HK-2 (cell line): ENCODE measurements around the gene PTK6.

Experiments
- DNase-seq: peaks from one replicate; pipeline ENCODE4 v3.0.0-alpha.2; 2018; ENCODE audit not compliant: unreplicated experiment

PTK6 gene

GRCh38 chr20:63557481-63557891, 20.3 kb upstream of the PTK6 start:
- no peak for DNase-seq

- DNase-seq: no peak
Measured at GRCh38 chr20:63556873-63557478, 19.8 kb upstream of the PTK6 start.

GRCh38 chr20:63555661-63556381, 18.6 kb upstream of the PTK6 start:
- no peak for DNase-seq

GRCh38 chr20:63554361-63555278, 17.4 kb upstream of the PTK6 start:
- DNase-seq: no peak

- DNase-seq: peak; percentile 59
Measured at GRCh38 chr20:63553933-63554290, 16.7 kb upstream of the PTK6 start, which contains the start of gene FNDC11. FNDC11 (plus strand) TSS chr20:63554159; CDS start chr20:63555664, 1,505 bp downstream.

- DNase-seq: peak; percentile 91
Measured at GRCh38 chr20:63553251-63553932, 16.2 kb upstream of the PTK6 start.

- no peak for DNase-seq
Measured at GRCh38 chr20:63552481-63553249, 15.5 kb upstream of the PTK6 start.

- no peak for DNase-seq
Measured at GRCh38 chr20:63551068-63551467, 13.9 kb upstream of the PTK6 start.

- no peak for DNase-seq
Measured at GRCh38 chr20:63549679-63550282, 12.6 kb upstream of the PTK6 start.

GRCh38 chr20:63549019-63549418, 11.8 kb upstream of the PTK6 start:
- DNase-seq: no peak

- DNase-seq: no peak
Measured at GRCh38 chr20:63548542-63548941, 11.4 kb upstream of the PTK6 start.

- DNase-seq: no peak
Measured at GRCh38 chr20:63547725-63548480, 10.7 kb upstream of the PTK6 start, which contains the start of gene SRMS. SRMS (minus strand) TSS chr20:63547749; CDS start chr20:63547463, 286 bp downstream.

GRCh38 chr20:63546956-63547724, 10.0 kb upstream of the PTK6 start:
- no peak for DNase-seq

GRCh38 chr20:63546256-63546955, 9.2 kb upstream of the PTK6 start:
- DNase-seq: no peak

- no peak for DNase-seq
Measured at GRCh38 chr20:63545814-63546213, 8.6 kb upstream of the PTK6 start.

- DNase-seq: peak; percentile 81
Measured at GRCh38 chr20:63544958-63545516, 7.9 kb upstream of the PTK6 start.

GRCh38 chr20:63544241-63544957, 7.2 kb upstream of the PTK6 start:
- DNase-seq: no peak
